ENCODE results near the gene RNF150. TPM values are rescaled to one million over a fixed set of nuclear protein-coding genes. Genes with fewer than 3 reads are reported as not detected.

The RNF150 gene
- polyA plus RNA-seq, 1 donor from 2014 or later, result 15.3 TPM

DNA sequence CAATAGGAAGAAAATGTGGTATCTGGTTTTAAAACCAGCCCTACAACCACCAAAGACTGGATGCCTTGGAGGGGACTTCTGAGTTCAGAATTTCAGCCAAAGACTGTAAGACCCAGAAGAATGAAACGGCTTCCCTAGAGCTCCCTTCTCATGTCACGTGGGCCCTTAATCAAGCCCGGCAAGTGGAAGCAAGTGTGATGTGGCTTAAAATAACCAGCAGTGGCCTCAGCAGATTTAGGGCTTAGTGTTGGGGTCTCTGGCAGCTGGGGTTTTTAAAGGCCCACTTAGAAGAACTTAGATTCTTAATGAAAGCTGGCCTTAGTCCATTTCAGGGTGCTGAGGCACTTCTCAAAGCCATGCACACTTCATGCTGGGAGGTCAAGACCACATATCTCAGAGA lies 265.9 kb downstream of the RNF150 start:
- Histone ChIP-seq H3K9ac (ENCODE audit: low read length) (no peak overlapping the region), H4K20me1 (ENCODE audit: insufficient read depth) (no peaks in the 10 kb centered on the region), H3K79me2 (replicated peaks; ENCODE audit: insufficient read depth, low read length) (no peaks in the 10 kb centered on the region), H3K4me2 (ENCODE audit: low read length) (no peak overlapping the region), H3K4me3 (ENCODE audit: low read length) (no peak overlapping the region), H3K27ac (ENCODE audit: low read length) (no peak overlapping the region), H3K27me3 (ENCODE audit: insufficient read depth, low read depth, low read length) (peaks cover 67% of the 10 kb centered on the region), H3K9me2 (ENCODE audit: insufficient read depth, low read length) (no peaks in the 10 kb centered on the region), H3K9me3 (ENCODE audit: low read length) (no peaks in the 10 kb centered on the region), H3F3A (ENCODE audit: insufficient read depth, low read length, poor library complexity, severe bottlenecking) (no peaks in the 10 kb centered on the region), H3K36me3 (ENCODE audit: insufficient read depth, low read length) (no peaks in the 10 kb centered on the region), H2AFZ (ENCODE audit: low read depth, low read length) (no peak overlapping the region)
- TF ChIP-seq SMC3 (conservative IDR thresholded peaks at IDR 0.05; ENCODE audit: poor library complexity) (no peak), TAF1 (IDR thresholded peaks at IDR 0.05; ENCODE audit: low read depth) (no peak), RAD21 (conservative IDR thresholded peaks at IDR 0.05) (no peak), EZH2 (IDR thresholded peaks at IDR 0.05; ENCODE audit: borderline replicate concordance, insufficient read depth, low read length, poor library complexity, severe bottlenecking) (no peak), POLR2AphosphoS5 (IDR thresholded peaks at IDR 0.05) (no peak)
- TF ChIP-seq, protein P1, sequence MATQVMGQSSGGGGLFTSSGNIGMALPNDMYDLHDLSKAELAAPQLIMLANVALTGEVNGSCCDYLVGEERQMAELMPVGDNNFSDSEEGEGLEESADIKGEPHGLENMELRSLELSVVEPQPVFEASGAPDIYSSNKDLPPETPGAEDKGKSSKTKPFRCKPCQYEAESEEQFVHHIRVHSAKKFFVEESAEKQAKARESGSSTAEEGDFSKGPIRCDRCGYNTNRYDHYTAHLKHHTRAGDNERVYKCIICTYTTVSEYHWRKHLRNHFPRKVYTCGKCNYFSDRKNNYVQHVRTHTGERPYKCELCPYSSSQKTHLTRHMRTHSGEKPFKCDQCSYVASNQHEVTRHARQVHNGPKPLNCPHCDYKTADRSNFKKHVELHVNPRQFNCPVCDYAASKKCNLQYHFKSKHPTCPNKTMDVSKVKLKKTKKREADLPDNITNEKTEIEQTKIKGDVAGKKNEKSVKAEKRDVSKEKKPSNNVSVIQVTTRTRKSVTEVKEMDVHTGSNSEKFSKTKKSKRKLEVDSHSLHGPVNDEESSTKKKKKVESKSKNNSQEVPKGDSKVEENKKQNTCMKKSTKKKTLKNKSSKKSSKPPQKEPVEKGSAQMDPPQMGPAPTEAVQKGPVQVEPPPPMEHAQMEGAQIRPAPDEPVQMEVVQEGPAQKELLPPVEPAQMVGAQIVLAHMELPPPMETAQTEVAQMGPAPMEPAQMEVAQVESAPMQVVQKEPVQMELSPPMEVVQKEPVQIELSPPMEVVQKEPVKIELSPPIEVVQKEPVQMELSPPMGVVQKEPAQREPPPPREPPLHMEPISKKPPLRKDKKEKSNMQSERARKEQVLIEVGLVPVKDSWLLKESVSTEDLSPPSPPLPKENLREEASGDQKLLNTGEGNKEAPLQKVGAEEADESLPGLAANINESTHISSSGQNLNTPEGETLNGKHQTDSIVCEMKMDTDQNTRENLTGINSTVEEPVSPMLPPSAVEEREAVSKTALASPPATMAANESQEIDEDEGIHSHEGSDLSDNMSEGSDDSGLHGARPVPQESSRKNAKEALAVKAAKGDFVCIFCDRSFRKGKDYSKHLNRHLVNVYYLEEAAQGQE (IDR thresholded peaks at IDR 0.05; ENCODE audit: borderline replicate concordance), result no peak
- TF ChIP-seq, protein P2, sequence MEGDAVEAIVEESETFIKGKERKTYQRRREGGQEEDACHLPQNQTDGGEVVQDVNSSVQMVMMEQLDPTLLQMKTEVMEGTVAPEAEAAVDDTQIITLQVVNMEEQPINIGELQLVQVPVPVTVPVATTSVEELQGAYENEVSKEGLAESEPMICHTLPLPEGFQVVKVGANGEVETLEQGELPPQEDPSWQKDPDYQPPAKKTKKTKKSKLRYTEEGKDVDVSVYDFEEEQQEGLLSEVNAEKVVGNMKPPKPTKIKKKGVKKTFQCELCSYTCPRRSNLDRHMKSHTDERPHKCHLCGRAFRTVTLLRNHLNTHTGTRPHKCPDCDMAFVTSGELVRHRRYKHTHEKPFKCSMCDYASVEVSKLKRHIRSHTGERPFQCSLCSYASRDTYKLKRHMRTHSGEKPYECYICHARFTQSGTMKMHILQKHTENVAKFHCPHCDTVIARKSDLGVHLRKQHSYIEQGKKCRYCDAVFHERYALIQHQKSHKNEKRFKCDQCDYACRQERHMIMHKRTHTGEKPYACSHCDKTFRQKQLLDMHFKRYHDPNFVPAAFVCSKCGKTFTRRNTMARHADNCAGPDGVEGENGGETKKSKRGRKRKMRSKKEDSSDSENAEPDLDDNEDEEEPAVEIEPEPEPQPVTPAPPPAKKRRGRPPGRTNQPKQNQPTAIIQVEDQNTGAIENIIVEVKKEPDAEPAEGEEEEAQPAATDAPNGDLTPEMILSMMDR (IDR thresholded peaks at IDR 0.05; ENCODE audit: poor library complexity, severe bottlenecking), result no peak

DNA sequence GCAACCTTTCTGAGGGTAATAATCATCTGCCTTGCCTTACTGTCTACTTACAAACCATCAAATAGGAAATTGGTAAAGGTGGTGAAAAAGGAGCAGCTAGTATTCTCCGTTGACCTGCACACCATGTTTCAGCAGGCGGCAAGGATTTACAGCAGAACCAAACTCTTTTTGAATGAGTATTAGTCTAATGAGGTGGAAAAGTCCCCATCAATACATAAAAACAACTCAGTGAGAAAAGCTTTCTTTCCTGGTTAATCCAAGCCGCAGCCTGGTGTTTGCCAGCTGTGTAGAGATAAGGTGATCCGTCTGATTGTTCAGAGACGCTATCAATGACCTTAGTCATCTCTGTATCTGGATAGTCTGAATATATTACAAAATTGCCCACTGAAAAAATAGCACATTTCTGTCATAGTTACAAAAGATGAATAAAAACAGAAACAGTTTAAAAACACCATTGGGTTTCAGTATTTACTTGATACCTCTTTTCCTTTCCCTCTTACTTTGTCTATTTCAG lies 266.7 kb downstream of the RNF150 start:
- H3K27ac ChIP-seq (ENCODE audit: low read length), result no peak overlapping the region
- no peak overlapping the region for H2AFZ ChIP-seq (ENCODE audit: low read depth, low read length)
- H4K20me1 ChIP-seq (ENCODE audit: insufficient read depth), result no peaks in the 10 kb centered on the region
- no peaks in the 10 kb centered on the region for H3K9me2 ChIP-seq (ENCODE audit: insufficient read depth, low read length)
- no peaks in the 10 kb centered on the region for H3K9me3 ChIP-seq (ENCODE audit: low read length)
- H3K9ac ChIP-seq (ENCODE audit: low read length), result no peak overlapping the region
- peaks cover 62% of the 10 kb centered on the region for H3K27me3 ChIP-seq (ENCODE audit: insufficient read depth, low read depth, low read length)
- no peak overlapping the region for H3K4me3 ChIP-seq (ENCODE audit: low read length)
- H3K4me2 ChIP-seq (ENCODE audit: low read length), result no peak overlapping the region
- no peak for TF ChIP-seq SMC3 (conservative IDR thresholded peaks at IDR 0.05; ENCODE audit: poor library complexity)
- TF ChIP-seq POLR2AphosphoS5 (IDR thresholded peaks at IDR 0.05), result peak; percentile 31
- TF ChIP-seq MXI1 (conservative IDR thresholded peaks at IDR 0.05; ENCODE audit: poor library complexity, severe bottlenecking), result no peak
- TF ChIP-seq, protein P2 (IDR thresholded peaks at IDR 0.05; ENCODE audit: poor library complexity, severe bottlenecking), result no peak
- no peaks in the 10 kb centered on the region for H3F3A ChIP-seq (ENCODE audit: insufficient read depth, low read length, poor library complexity, severe bottlenecking)
- H3K79me2 ChIP-seq (replicated peaks; ENCODE audit: insufficient read depth, low read length), result no peaks in the 10 kb centered on the region
- H3K36me3 ChIP-seq (ENCODE audit: insufficient read depth, low read length), result no peaks in the 10 kb centered on the region

All from neural cell (in vitro differentiated cells).